H9 (cell line): ENCODE data around the gene HCRTR1. TPM values are rescaled to one million over a fixed set of nuclear protein-coding genes. Genes with fewer than 3 reads are reported as not detected.

ENCODE experiments used
- DNase-seq: peaks from one replicate; pipeline ENCODE4 v3.0.0-alpha.2; 2017
- H2AFZ ChIP-seq: one replicate; pipeline ENCODE4 v1.6.1; 2013; ENCODE audit warnings: mild to moderate bottlenecking, low read length, control low read depth, moderate library complexity
- H2AK5ac ChIP-seq: 2 replicates; pipeline ENCODE4 v1.6.1; 2013; ENCODE audit warnings: low read length, control low read depth, mixed read lengths; ENCODE audit not compliant: insufficient read length
- H2BK120ac ChIP-seq: one replicate; pipeline ENCODE4 v1.6.1; 2013; ENCODE audit warnings: low read depth, mild to moderate bottlenecking, low read length, control low read depth, inconsistent platforms; ENCODE audit not compliant: poor library complexity, severe bottlenecking
- H2BK12ac ChIP-seq: 2 replicates; pipeline ENCODE4 v1.6.1; 2013; ENCODE audit warnings: low read length, control low read depth, mixed read lengths, low read depth; ENCODE audit not compliant: insufficient read length
- H2BK15ac ChIP-seq: 2 replicates; pipeline ENCODE4 v1.6.1; 2013; ENCODE audit warnings: low read depth, low read length, control low read depth
- H2BK20ac ChIP-seq: one replicate; pipeline ENCODE4 v1.6.1; 2013; ENCODE audit warnings: low read depth, mild to moderate bottlenecking, low read length, control low read depth, inconsistent platforms; ENCODE audit not compliant: poor library complexity, severe bottlenecking
- H2BK5ac ChIP-seq: 2 replicates; pipeline ENCODE4 v1.6.1; 2013; ENCODE audit warnings: low read length, control low read depth, mixed read lengths; ENCODE audit not compliant: insufficient read length
- H3K14ac ChIP-seq: 2 replicates; pipeline ENCODE4 v1.6.1; 2013; ENCODE audit warnings: low read length, control low read depth; ENCODE audit not compliant: insufficient read depth
- H3K18ac ChIP-seq: 2 replicates; pipeline ENCODE4 v1.6.1; 2013; ENCODE audit warnings: low read depth, mild to moderate bottlenecking, mixed read lengths, low read length, control low read depth; ENCODE audit not compliant: insufficient read length
- H3K23ac ChIP-seq: 2 replicates; pipeline ENCODE4 v1.6.1; 2013; ENCODE audit warnings: low read length, control low read depth, mixed read lengths, low read depth; ENCODE audit not compliant: insufficient read length
- H3K23me2 ChIP-seq: 2 replicates; pipeline ENCODE4 v1.6.1; 2013; ENCODE audit warnings: low read depth, mild to moderate bottlenecking, mixed read lengths, low read length, control low read depth; ENCODE audit not compliant: insufficient read length, poor library complexity, severe bottlenecking
- H3K27ac ChIP-seq: 2 replicates; pipeline ENCODE4 v1.5.1; 2013; ENCODE audit warnings: low read length, control low read depth, mixed read lengths, low read depth; ENCODE audit not compliant: insufficient read length
- H3K27me3 ChIP-seq: 2 replicates; pipeline ENCODE4 v1.6.1; 2013; ENCODE audit warnings: low read length, control low read depth, inconsistent platforms; ENCODE audit not compliant: insufficient read depth
- H3K4ac ChIP-seq: 2 replicates; pipeline ENCODE4 v1.6.1; 2013; ENCODE audit warnings: low read depth, mild to moderate bottlenecking, control low read depth, inconsistent platforms, low read length, moderate library complexity
- H3K4me1 ChIP-seq: 2 replicates; pipeline ENCODE4 v1.6.1; 2013; ENCODE audit warnings: low read length, control low read depth, inconsistent platforms; ENCODE audit not compliant: insufficient read depth
- H3K4me2 ChIP-seq: 2 replicates; pipeline ENCODE4 v1.6.1; 2013; ENCODE audit warnings: low read length, control low read depth, mixed read lengths; ENCODE audit not compliant: insufficient read length, insufficient read depth
- H3K56ac ChIP-seq: 2 replicates; pipeline ENCODE4 v1.6.1; 2013; ENCODE audit warnings: low read depth, mild to moderate bottlenecking, mixed read lengths, low read length, control low read depth; ENCODE audit not compliant: insufficient read length
- H3K79me1 ChIP-seq: 2 replicates; pipeline ENCODE4 v1.6.1; 2013; ENCODE audit warnings: low read depth, mild to moderate bottlenecking, moderate library complexity, low read length, control low read depth, inconsistent platforms; ENCODE audit not compliant: insufficient read depth, poor library complexity, severe bottlenecking
- H3K79me2 ChIP-seq: 2 replicates; pipeline ENCODE4 v1.6.1; 2013; ENCODE audit warnings: low read length, control low read depth, inconsistent platforms; ENCODE audit not compliant: insufficient read depth
- H3K9ac ChIP-seq: 2 replicates; pipeline ENCODE4 v1.6.1; 2013; ENCODE audit warnings: low read length, control low read depth, mixed read lengths; ENCODE audit not compliant: insufficient read length; ENCODE audit errors: extremely low read depth
- H3K9me3 ChIP-seq: one replicate; pipeline ENCODE4 v1.6.1; 2013; ENCODE audit warnings: low read depth, low read length, inconsistent platforms; ENCODE audit not compliant: control insufficient read depth
- H3T11ph ChIP-seq: one replicate; pipeline ENCODE4 v1.6.1; 2013; ENCODE audit warnings: mild to moderate bottlenecking, low read length, control low read depth, inconsistent platforms
- H4K20me1 ChIP-seq: one replicate; pipeline ENCODE4 v1.6.1; 2013; ENCODE audit not compliant: control insufficient read depth, insufficient read length, insufficient read depth
- H4K5ac ChIP-seq: 2 replicates; pipeline ENCODE4 v1.6.1; 2013; ENCODE audit warnings: low read depth, mild to moderate bottlenecking, mixed read lengths, low read length, control low read depth; ENCODE audit not compliant: insufficient read length
- H4K8ac ChIP-seq: replicated peaks from 2 replicates; pipeline ENCODE4 v1.6.1; 2013; ENCODE audit warnings: low read length, control low read depth, mixed read lengths, low read depth; ENCODE audit not compliant: insufficient read length
- H4K91ac ChIP-seq: 2 replicates; pipeline ENCODE4 v1.6.1; 2013; ENCODE audit warnings: low read depth, mild to moderate bottlenecking, moderate library complexity, mixed read lengths, low read length, control low read depth; ENCODE audit not compliant: insufficient read length
- H3K27ac Mint-ChIP-seq, 3 experiments: 2 replicates in 2 of 3; 3 replicates in 1 of 3; pipeline ENCODE4 v1.8.0; 2020 to 2021; ENCODE audit warnings: mixed read lengths in 3 of 3, mild to moderate bottlenecking in 1 of 3, moderate library complexity in 1 of 3
- H3K27me3 Mint-ChIP-seq: 2 replicates; pipeline ENCODE4 v1.8.0; 2021; ENCODE audit warnings: low read depth, mild to moderate bottlenecking, moderate library complexity, mixed read lengths
- H3K36me3 Mint-ChIP-seq, 3 experiments: 2 replicates in 2 of 3; 3 replicates in 1 of 3; pipeline ENCODE4 v1.8.0; 2020 to 2021; ENCODE audit warnings: low read depth in 3 of 3, mixed read lengths in 3 of 3; ENCODE audit not compliant: insufficient read depth in 1 of 3
- H3K4me1 Mint-ChIP-seq, 2 experiments: 2 replicates each; pipeline ENCODE4 v1.8.0; 2020; ENCODE audit warnings: mixed read lengths in 2 of 2
- H3K4me3 Mint-ChIP-seq, 2 experiments: 2 replicates in 1 of 2; 3 replicates in 1 of 2; pipeline ENCODE4 v1.8.0; 2020 to 2021; ENCODE audit warnings: mild to moderate bottlenecking in 2 of 2, mixed read lengths in 2 of 2, moderate library complexity in 1 of 2
- H3K9me3 Mint-ChIP-seq, 2 experiments: 2 replicates in 1 of 2; 3 replicates in 1 of 2; pipeline ENCODE4 v1.8.0; 2020; ENCODE audit warnings: mild to moderate bottlenecking in 2 of 2, mixed read lengths in 2 of 2, moderate library complexity in 1 of 2
- CTCF ChIP-seq: fragments of 200-600 bp; sonication (generic); conservative IDR thresholded peaks from 3 replicates; pipeline ENCODE4 v1.8.0; 2021; ENCODE audit warnings: antibody characterized with exemption, mild to moderate bottlenecking
- WGBS: extraction: QIAGEN DNeasy Blood & Tissue Kit; methylation state at CpG from one replicate; pipeline ENCODE4 v1.1.7; 2013; ENCODE audit warnings: missing lambda C conversion rate, low lambda C conversion rate, mixed read lengths; ENCODE audit not compliant: insufficient read length; ENCODE audit errors: extremely low coverage; 5-methylcytosine and 5-hydroxymethylcytosine counted together
- total RNA-seq: library from RNA; stranded (reverse); gene quantifications from 2 replicates; pipeline ENCODE4 v1.2.1, GENCODE V29; 2021

HCRTR1 gene
- total RNA-seq, 1 experiment from 2014 or later, result not detected

- Mint-ChIP-seq H3K9me3 (no peaks in the 10 kb centered on the region), H3K36me3 (no peaks in the 10 kb centered on the region; a peak in 1 of 7 replicates), H3K4me3 (no peak overlapping the region), H3K27ac (peak overlapping the region in 2 of 3 experiments; percentile 45 to 52; a peak in 1 of 7 replicates), H3K4me1 (peaks cover 15 to 17% of the 10 kb centered on the region in 2 experiments), H3K27me3 (peaks cover 45% of the 10 kb centered on the region)
- no peak overlapping the region for H4K5ac ChIP-seq
- H3K4me2 ChIP-seq, result no peak overlapping the region
- H3K14ac ChIP-seq, result no peak overlapping the region; the same call in 1 of the 2 replicates
- no peak overlapping the region for H2AFZ ChIP-seq
- H3T11ph ChIP-seq, result no peak overlapping the region
- no peak overlapping the region for H3K56ac ChIP-seq
- no peak overlapping the region for H4K8ac ChIP-seq
- peaks cover 11% of the 10 kb centered on the region; the same call in 1 of the 2 replicates for H3K27me3 ChIP-seq
- no peak overlapping the region for H4K91ac ChIP-seq
- no peak overlapping the region for H2BK12ac ChIP-seq
- no peaks in the 10 kb centered on the region for H3K79me2 ChIP-seq
- no peak overlapping the region for H2AK5ac ChIP-seq
- no peak overlapping the region for H3K9ac ChIP-seq
- no peak for DNase-seq
- H4K20me1 ChIP-seq, result peaks cover 2% of the 10 kb centered on the region
- H3K79me1 ChIP-seq, result no peaks in the 10 kb centered on the region
- no peak overlapping the region for H2BK5ac ChIP-seq
- H3K4me1 ChIP-seq, result no peaks in the 10 kb centered on the region
- H3K4ac ChIP-seq, result no peak overlapping the region
- no peak for TF ChIP-seq CTCF
- no peak overlapping the region for H2BK20ac ChIP-seq
- H3K23ac ChIP-seq, result no peak overlapping the region
- no peaks in the 10 kb centered on the region for H3K9me3 ChIP-seq
- H3K18ac ChIP-seq, result no peak overlapping the region
- WGBS, result no CpG with 5 or more reads among the region's 8 CpGs
- H3K27ac ChIP-seq, result no peak overlapping the region
- H2BK120ac ChIP-seq, result no peak overlapping the region
- no peak overlapping the region for H2BK15ac ChIP-seq
- H3K23me2 ChIP-seq, result peaks cover 5% of the 10 kb centered on the region
Measured at GRCh38 chr1:31614414-31615005, 3.0 kb upstream of the HCRTR1 start.
